ENCODE measurements around the gene SIM1. TPM values are rescaled to one million over a fixed set of nuclear protein-coding genes. Genes with fewer than 3 reads are reported as not detected.

The SIM1 gene
- total RNA-seq, 1 donor from 2014 or later = not detected

DNA sequence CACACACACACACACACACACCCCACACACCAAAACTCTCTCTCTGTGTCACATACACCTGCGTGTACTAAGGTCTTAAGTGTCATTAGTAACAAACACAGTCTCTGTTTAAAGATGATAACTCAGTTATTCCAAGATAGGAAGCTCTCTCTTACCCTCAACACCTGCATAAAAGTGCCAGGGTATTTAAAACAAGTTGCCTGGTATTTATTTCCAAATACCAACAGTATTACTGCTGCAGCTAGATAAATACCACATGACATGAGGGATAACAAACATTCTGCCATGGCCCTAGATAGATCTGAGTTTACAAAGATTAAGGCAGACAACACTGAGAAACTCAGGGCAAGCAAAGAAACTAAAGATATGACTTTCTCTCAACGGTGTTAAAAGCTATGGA lies 118.5 kb downstream of the SIM1 start:
- Mint-ChIP-seq H3K4me3 (no peak overlapping the region), H3K9me3 (no peaks in the 10 kb centered on the region), H3K36me3 (ENCODE audit: low read depth) (no peaks in the 10 kb centered on the region), H3K27ac (no peak overlapping the region), H3K4me1 (no peaks in the 10 kb centered on the region), H3K27me3 (peaks cover 3% of the 10 kb centered on the region)
- ChIA-PET CTCF (no interaction called here), POLR2A (no interaction called here)
- DNase-seq (no peak), ATAC-seq (ENCODE audit: low read depth) (no peak)
- intact Hi-C loops (cut with micrococcal nuclease) = no loop called here
- TF ChIP-seq, protein P1, sequence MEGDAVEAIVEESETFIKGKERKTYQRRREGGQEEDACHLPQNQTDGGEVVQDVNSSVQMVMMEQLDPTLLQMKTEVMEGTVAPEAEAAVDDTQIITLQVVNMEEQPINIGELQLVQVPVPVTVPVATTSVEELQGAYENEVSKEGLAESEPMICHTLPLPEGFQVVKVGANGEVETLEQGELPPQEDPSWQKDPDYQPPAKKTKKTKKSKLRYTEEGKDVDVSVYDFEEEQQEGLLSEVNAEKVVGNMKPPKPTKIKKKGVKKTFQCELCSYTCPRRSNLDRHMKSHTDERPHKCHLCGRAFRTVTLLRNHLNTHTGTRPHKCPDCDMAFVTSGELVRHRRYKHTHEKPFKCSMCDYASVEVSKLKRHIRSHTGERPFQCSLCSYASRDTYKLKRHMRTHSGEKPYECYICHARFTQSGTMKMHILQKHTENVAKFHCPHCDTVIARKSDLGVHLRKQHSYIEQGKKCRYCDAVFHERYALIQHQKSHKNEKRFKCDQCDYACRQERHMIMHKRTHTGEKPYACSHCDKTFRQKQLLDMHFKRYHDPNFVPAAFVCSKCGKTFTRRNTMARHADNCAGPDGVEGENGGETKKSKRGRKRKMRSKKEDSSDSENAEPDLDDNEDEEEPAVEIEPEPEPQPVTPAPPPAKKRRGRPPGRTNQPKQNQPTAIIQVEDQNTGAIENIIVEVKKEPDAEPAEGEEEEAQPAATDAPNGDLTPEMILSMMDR (IDR thresholded peaks at IDR 0.05) = no peak

DNA sequence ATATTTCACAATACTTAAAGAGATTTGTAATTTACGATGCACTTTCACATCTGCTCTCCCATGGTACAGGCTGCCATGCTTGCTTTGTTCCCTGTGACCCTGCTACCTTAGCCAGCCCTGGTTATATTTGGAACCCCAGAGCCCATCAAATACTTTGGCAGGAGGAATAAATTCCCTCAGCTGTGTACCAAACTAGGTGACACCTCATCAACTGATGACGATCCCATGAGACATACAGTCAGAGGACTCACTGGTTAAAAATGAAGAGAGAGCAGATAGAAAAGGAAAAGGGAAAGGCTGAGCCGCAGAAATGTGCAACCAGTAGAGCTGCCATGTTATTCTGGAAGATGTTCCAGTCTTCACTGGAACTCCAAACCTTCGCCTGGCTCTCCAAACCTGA lies 120.0 kb downstream of the SIM1 start:
- Mint-ChIP-seq H3K27me3 (peaks cover 4% of the 10 kb centered on the region), H3K9me3 (no peaks in the 10 kb centered on the region), H3K27ac (no peak overlapping the region), H3K36me3 (ENCODE audit: low read depth) (no peaks in the 10 kb centered on the region), H3K4me1 (no peaks in the 10 kb centered on the region), H3K4me3 (no peak overlapping the region)
- CTCF ChIA-PET = no interaction called here
- POLR2A ChIA-PET = no interaction called here
- ATAC-seq (ENCODE audit: low read depth) (no peak), DNase-seq (no peak)
- TF ChIP-seq, protein P1 (IDR thresholded peaks at IDR 0.05) = no peak
- intact Hi-C loops (cut with micrococcal nuclease) = no loop called here

- no peak overlapping the region for H3K4me3 Mint-ChIP-seq
- ATAC-seq (ENCODE audit: low read depth) (no peak), DNase-seq (no peak)
- intact Hi-C loops (cut with micrococcal nuclease) = no loop called here
- no peak overlapping the region for H3K27ac Mint-ChIP-seq
- H3K36me3 Mint-ChIP-seq (ENCODE audit: low read depth) = no peaks in the 10 kb centered on the region
- TF ChIP-seq, protein P1 (IDR thresholded peaks at IDR 0.05) = no peak
- ChIA-PET CTCF (no interaction called here), POLR2A (no interaction called here)
- H3K27me3 Mint-ChIP-seq = peaks cover 4% of the 10 kb centered on the region
- H3K4me1 Mint-ChIP-seq = no peaks in the 10 kb centered on the region
- no peaks in the 10 kb centered on the region for H3K9me3 Mint-ChIP-seq
These were observed 120.4 kb downstream of the SIM1 start for GRCh38 chr6:100344321-100344720.

DNA sequence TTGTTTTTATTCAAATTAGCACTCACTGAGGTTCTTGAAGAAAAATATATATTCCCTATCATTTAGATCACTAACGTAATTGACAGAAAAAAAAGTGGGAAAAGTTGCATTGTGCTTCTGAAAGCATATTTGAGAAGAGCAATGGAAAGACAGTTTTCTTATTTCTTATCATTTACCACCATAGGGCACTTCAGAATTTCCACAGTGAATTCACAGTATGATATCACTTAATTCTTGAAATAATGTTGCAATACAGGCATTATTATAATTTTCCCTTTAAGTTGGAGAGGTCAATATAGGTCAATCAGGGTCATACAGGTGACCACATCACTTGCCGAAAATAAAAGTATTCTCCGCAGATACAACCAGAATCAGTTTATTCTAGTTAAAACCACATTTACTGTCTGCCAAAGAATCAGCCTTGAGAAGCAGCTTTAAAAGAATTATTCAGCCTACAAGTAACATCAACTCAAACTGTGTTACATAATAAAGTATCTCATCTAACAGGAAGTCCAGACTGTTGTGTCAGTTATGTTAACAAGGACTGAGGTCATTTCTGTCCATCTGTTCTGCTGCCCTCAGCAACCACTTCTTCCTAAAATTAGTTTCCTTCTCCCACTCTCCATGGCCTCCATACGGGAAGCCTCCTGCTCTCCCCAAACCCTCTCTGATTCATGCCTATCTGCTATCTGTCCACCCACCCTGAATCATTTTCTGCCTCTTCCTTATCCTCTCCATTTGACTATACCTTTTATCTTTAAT lies 121.2 kb downstream of the SIM1 start:
- ATAC-seq (ENCODE audit: low read depth) = no peak
- CTCF ChIA-PET = no interaction called here
- H3K36me3 Mint-ChIP-seq (ENCODE audit: low read depth) = no peaks in the 10 kb centered on the region
- TF ChIP-seq, protein P1 (IDR thresholded peaks at IDR 0.05) = no peak
- H3K27ac Mint-ChIP-seq = no peak overlapping the region
- DNase-seq = no peak
- H3K4me1 Mint-ChIP-seq = no peaks in the 10 kb centered on the region
- no peak overlapping the region for H3K4me3 Mint-ChIP-seq
- intact Hi-C loops (cut with micrococcal nuclease) = no loop called here
- POLR2A ChIA-PET = no interaction called here
- H3K27me3 Mint-ChIP-seq = peaks cover 4% of the 10 kb centered on the region
- H3K9me3 Mint-ChIP-seq = no peaks in the 10 kb centered on the region

GRCh38 chr6:100342830-100343229 lies 121.9 kb downstream of the SIM1 start:
- H3K27me3 Mint-ChIP-seq = peaks cover 4% of the 10 kb centered on the region
- H3K4me1 Mint-ChIP-seq = no peaks in the 10 kb centered on the region
- no peaks in the 10 kb centered on the region for H3K9me3 Mint-ChIP-seq
- intact Hi-C loops (cut with micrococcal nuclease) = no loop called here
- TF ChIP-seq, protein P1 (IDR thresholded peaks at IDR 0.05) = no peak
- ATAC-seq (ENCODE audit: low read depth) = no peak
- no peak overlapping the region for H3K4me3 Mint-ChIP-seq
- no peak overlapping the region for H3K27ac Mint-ChIP-seq
- POLR2A ChIA-PET = no interaction called here
- H3K36me3 Mint-ChIP-seq (ENCODE audit: low read depth) = no peaks in the 10 kb centered on the region
- no peak for DNase-seq
- CTCF ChIA-PET = no interaction called here
